HCT116 (cell line): Measurements from ENCODE around the gene ZNF497. TPM values are rescaled to one million over a fixed set of nuclear protein-coding genes. Genes with fewer than 3 reads are reported as not detected.

Source experiments
- ATAC-seq: fragments of 200-7000 bp; cut with Tn5 transposase; 2 replicates; pipeline ENCODE4 v1.9.1; 2020; ENCODE audit warnings: mild to moderate bottlenecking, moderate library complexity
- BruUV-seq: library from RNA; stranded (reverse); fragments of 400-500 nt; replicated peaks from 2 replicates; lab custom pipeline; 2021; lab: Mats Ljungman, UMichigan
- CTCF ChIA-PET: fragments of 300-600 bp; sonication (Branson Sonifier 250); formaldehyde crosslinking; loops from one replicate; lab custom pipeline; 2021; ENCODE audit warnings: antibody characterized with exemption; lab: Charles Lee
- POLR2A ChIA-PET: fragments of 300-600, 350-600 bp; sonication (Branson Sonifier 250); formaldehyde crosslinking; loops from one replicate; lab custom pipeline; 2021; ENCODE audit warnings: antibody characterized with exemption; lab: Charles Lee
- RAD21 ChIA-PET, 2 experiments: fragments of 300-600 bp; sonication (Branson Sonifier 250); formaldehyde crosslinking; loops; one replicate each; lab custom pipeline; 2023; ENCODE audit warnings: low total read pairs in 2 of 2; ENCODE audit not compliant: uncharacterized antibody in 2 of 2, unreplicated experiment in 2 of 2, low non-redundant PET in 1 of 2; lab: Charles Lee
- DNase-seq: peaks from one replicate; pipeline ENCODE4 v3.0.0-alpha.2; 2010; ENCODE audit warnings: low read depth, low spot score
- H2AFZ ChIP-seq: fragments of 200-600 bp; shearing (Covaris generic), sonication (generic); 2 replicates; pipeline ENCODE4 v1.6.1; 2017; ENCODE audit warnings: low read depth, mixed run types, mixed read lengths, antibody characterized with exemption, low read length; ENCODE audit not compliant: poor library complexity, severe bottlenecking
- H3K27ac ChIP-seq: 2 replicates; pipeline ENCODE4 v1.5.1; 2012; ENCODE audit warnings: low read depth, low read length
- H3K27me3 ChIP-seq: fragments of 200-600 bp; sonication (generic); 2 replicates; pipeline ENCODE4 v1.6.1; 2016; ENCODE audit warnings: mixed run types, low read length, mixed read lengths; ENCODE audit not compliant: insufficient read depth
- H3K36me3 ChIP-seq, 2 experiments: fragments of 200-500 bp in 1 of 2; fragments of 200-600 bp in 1 of 2; sonication (Bioruptor generic) in 1 of 2; sonication (generic) in 1 of 2; 2 replicates each; pipeline versions ENCODE4 v1.5.1 to v1.6.1; 2014 to 2016; ENCODE audit warnings: low read length in 2 of 2, inconsistent platforms in 1 of 2, mixed read lengths in 1 of 2, mixed run types in 1 of 2; ENCODE audit not compliant: insufficient read depth in 2 of 2, control insufficient read depth in 1 of 2
- H3K4me1 ChIP-seq, 2 experiments: fragments of 200-600 bp in 1 of 2; sonication (generic) in 1 of 2; 2 replicates each; pipeline versions ENCODE4 v1.5.1 to v1.6.1; 2012 to 2017; ENCODE audit warnings: low read length in 2 of 2, inconsistent platforms in 1 of 2, mild to moderate bottlenecking in 1 of 2, mixed read lengths in 1 of 2, mixed run types in 1 of 2, moderate library complexity in 1 of 2; ENCODE audit not compliant: insufficient read depth in 2 of 2, control insufficient read depth in 1 of 2
- H3K4me2 ChIP-seq: fragments of 200-600 bp; sonication (generic); 2 replicates; pipeline ENCODE4 v1.6.1; 2017; ENCODE audit warnings: mixed run types, low read length, mixed read lengths
- H3K4me3 ChIP-seq, 2 experiments: fragments of 200-600 bp in 1 of 2; sonication (generic) in 1 of 2; replicated peaks in 1 of 2; 2 replicates each; pipeline ENCODE4 v1.5.1; 2011 to 2016; ENCODE audit warnings: low read length in 2 of 2, control low read depth in 1 of 2, low read depth in 1 of 2, mild to moderate bottlenecking in 1 of 2, mixed read lengths in 1 of 2, mixed run types in 1 of 2
- H3K79me2 ChIP-seq: fragments of 200-600 bp; sonication (generic); 2 replicates; pipeline ENCODE4 v1.6.1; 2017; ENCODE audit warnings: mild to moderate bottlenecking, mixed run types, low read length, moderate library complexity, mixed read lengths; ENCODE audit not compliant: insufficient read depth
- H3K9ac ChIP-seq: fragments of 200-600 bp; sonication (generic); 2 replicates; pipeline ENCODE4 v1.6.1; 2016; ENCODE audit warnings: low read length, mixed read lengths
- H3K9me2 ChIP-seq: fragments of 200-600 bp; sonication (generic), shearing (Covaris generic); 2 replicates; pipeline ENCODE4 v1.6.1; 2017; ENCODE audit warnings: mixed run types, mild to moderate bottlenecking, moderate library complexity; ENCODE audit not compliant: insufficient read depth
- H3K9me3 ChIP-seq, 2 experiments: fragments of 200-500 bp in 1 of 2; fragments of 200-600 bp in 1 of 2; sonication (Bioruptor generic) in 1 of 2; sonication (generic) in 1 of 2; 2 replicates each; pipeline ENCODE4 v1.6.1; 2014 to 2017; ENCODE audit warnings: low read length in 2 of 2, mixed read lengths in 2 of 2, inconsistent platforms in 1 of 2, low read depth in 1 of 2, mild to moderate bottlenecking in 1 of 2, mixed run types in 1 of 2, moderate library complexity in 1 of 2; ENCODE audit not compliant: control insufficient read depth in 1 of 2, insufficient read depth in 1 of 2
- H4K20me1 ChIP-seq: fragments of 200-600 bp; sonication (generic), shearing (Covaris generic); 2 replicates; pipeline ENCODE4 v1.6.1; 2017; ENCODE audit warnings: mixed run types, mild to moderate bottlenecking, moderate library complexity; ENCODE audit not compliant: insufficient read depth
- CBX3 ChIP-seq: IDR thresholded peaks from 2 replicates; pipeline ENCODE4 v1.6.1; 2012; ENCODE audit warnings: low read depth
- CEBPB ChIP-seq: IDR thresholded peaks from 2 replicates; pipeline ENCODE4 v1.6.1; 2012; ENCODE audit warnings: low read depth
- CTCF ChIP-seq, 3 experiments: fragments of 200-600 bp in 1 of 3; sonication (generic) in 1 of 3; IDR thresholded peaks in 2 of 3; conservative IDR thresholded peaks in 1 of 3; 2 replicates each; pipeline ENCODE4 v1.5.1; 2012 to 2017; ENCODE audit warnings: low read depth in 2 of 3, low read length in 2 of 3, antibody characterized with exemption in 1 of 3, borderline replicate concordance in 1 of 3, control low read depth in 1 of 3, mild to moderate bottlenecking in 1 of 3, mixed read lengths in 1 of 3, mixed run types in 1 of 3, moderate library complexity in 1 of 3; ENCODE audit not compliant: insufficient read depth in 1 of 3
- EGR1 ChIP-seq: IDR thresholded peaks from 2 replicates; pipeline ENCODE4 v1.6.1; 2012; ENCODE audit warnings: low read depth
- ELF1 ChIP-seq: IDR thresholded peaks from 2 replicates; pipeline ENCODE4 v1.6.1; 2012; ENCODE audit warnings: low read depth, borderline replicate concordance
- EZH2phosphoT487 ChIP-seq: fragments of 200-600 bp; IDR thresholded peaks from 2 replicates; pipeline ENCODE4 v1.6.1; 2018; ENCODE audit warnings: antibody characterized with exemption, borderline replicate concordance
- POLR2A ChIP-seq: IDR thresholded peaks from 2 replicates; pipeline ENCODE4 v1.7.0; 2011; ENCODE audit warnings: borderline replicate concordance; ENCODE audit not compliant: insufficient read depth, insufficient read length; ENCODE audit errors: extremely low read depth
- POLR2AphosphoS5 ChIP-seq: IDR thresholded peaks from 2 replicates; pipeline ENCODE4 v1.6.1; 2011; ENCODE audit warnings: mild to moderate bottlenecking, low read depth, low read length, moderate library complexity
- RAD21 ChIP-seq: IDR thresholded peaks from 2 replicates; pipeline ENCODE4 v1.6.1; 2012; ENCODE audit warnings: low read depth, mild to moderate bottlenecking
- REST ChIP-seq: IDR thresholded peaks from 2 replicates; pipeline ENCODE4 v1.6.1; 2012; ENCODE audit warnings: low read depth
- SIN3A ChIP-seq: IDR thresholded peaks from 2 replicates; pipeline ENCODE4 v1.6.1; 2012; ENCODE audit warnings: low read depth
- YY1 ChIP-seq: IDR thresholded peaks from 2 replicates; pipeline ENCODE4 v1.6.1; 2011; ENCODE audit warnings: low read length, low read depth, moderate library complexity, mild to moderate bottlenecking; ENCODE audit not compliant: insufficient replicate concordance; ENCODE audit errors: extremely low read depth
- ZBTB33 ChIP-seq: IDR thresholded peaks from 2 replicates; pipeline ENCODE4 v1.6.1; 2011; ENCODE audit warnings: mild to moderate bottlenecking, low read length, moderate library complexity; ENCODE audit not compliant: insufficient replicate concordance; ENCODE audit errors: extremely low read depth
- ZFX ChIP-seq: fragments of 450-650 bp; IDR thresholded peaks from 2 replicates; pipeline ENCODE4 v1.6.1; 2017
- ZNF274 ChIP-seq: fragments of 200-500 bp; sonication (Bioruptor generic); IDR thresholded peaks from 2 replicates; pipeline ENCODE4 v1.6.1; 2014; ENCODE audit warnings: mild to moderate bottlenecking, low read depth, low read length, inconsistent platforms
- intact Hi-C: fragments of 100-400 bp; cut with micrococcal nuclease; formaldehyde crosslinking; loops from 2 replicates; pipeline ENCODE4 v1.10.0; 2022
- total RNA-seq: library from RNA; stranded (reverse); gene quantifications from one replicate; pipeline ENCODE4 v1.2.1, GENCODE V29; 2021; ENCODE audit not compliant: unreplicated experiment
- TF ChIP-seq, protein P1 (sequence below): IDR thresholded peaks from 2 replicates; pipeline ENCODE4 v1.6.1; 2012

ZNF497 gene
- total RNA-seq, 1 experiment from 2014 or later: 5.1 TPM

DNA sequence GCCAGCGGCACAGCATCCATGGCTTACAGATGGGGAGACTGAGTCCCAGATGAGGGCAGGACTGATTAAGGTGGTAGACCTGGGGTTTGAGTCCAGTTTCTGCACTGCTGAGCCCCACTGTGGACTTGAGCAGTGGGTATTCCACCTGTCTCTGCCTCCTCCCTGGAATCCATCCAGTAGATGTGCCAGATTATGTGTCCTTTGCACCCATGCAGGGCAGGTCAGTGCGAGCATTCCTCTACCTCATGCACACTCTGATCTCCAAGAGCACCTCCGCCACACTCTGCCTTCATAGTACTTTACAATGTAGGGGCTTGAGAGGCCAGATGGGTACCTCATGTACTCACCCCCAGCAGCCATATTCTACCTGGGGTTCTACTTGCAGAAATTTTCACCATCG is 25.7 kb downstream of the ZNF497 start (continued):
- no peak for TF ChIP-seq CBX3
- TF ChIP-seq EZH2phosphoT487: no peak
- TF ChIP-seq, all 23 proteins: peak for 0

- peaks cover 0 to 4% of the 10 kb centered on the region in 2 experiments; a peak in 1 of 4 replicates for H3K9me3 ChIP-seq
- no peak for DNase-seq
- H3K4me2 ChIP-seq: no peak overlapping the region
- ChIA-PET RAD21 (no interaction called here), POLR2A (no interaction called here)
- no peak for ATAC-seq
- H3K4me3 ChIP-seq: no peak overlapping the region
- H3K79me2 ChIP-seq: no peaks in the 10 kb centered on the region
- no peaks in the 10 kb centered on the region for H3K4me1 ChIP-seq
- H3K9ac ChIP-seq: no peak overlapping the region
- H3K27ac ChIP-seq: no peak overlapping the region
- no TSS peak for BruUV-seq
- TF ChIP-seq YY1 (no peak), ZBTB33 (no peak), CEBPB (no peak), EGR1 (no peak), CTCF (IDR thresholded peaks at IDR 0.05 in 2 of 3, conservative IDR thresholded peaks at IDR 0.05 in 1 of 3; ENCODE audit: borderline replicate concordance in 1 of 3, insufficient read depth in 1 of 3, low read depth in 2 of 3, low read length in 2 of 3) (no peak), EZH2phosphoT487 (no peak), SIN3A (no peak), RAD21 (no peak), CBX3 (no peak), ZFX (no peak), POLR2A (no peak), ZNF274 (no peak), ELF1 (no peak), REST (no peak), POLR2AphosphoS5 (no peak)
- TF ChIP-seq, protein P1, sequence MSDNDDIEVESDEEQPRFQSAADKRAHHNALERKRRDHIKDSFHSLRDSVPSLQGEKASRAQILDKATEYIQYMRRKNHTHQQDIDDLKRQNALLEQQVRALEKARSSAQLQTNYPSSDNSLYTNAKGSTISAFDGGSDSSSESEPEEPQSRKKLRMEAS: no peak
- TF ChIP-seq, all 23 proteins: peak for 0
- H3K9me2 ChIP-seq: no peaks in the 10 kb centered on the region
- intact Hi-C loops: no loop called here
- peaks cover 0 to 21% of the 10 kb centered on the region in 2 experiments; a peak in 1 of 4 replicates for H3K36me3 ChIP-seq
- H2AFZ ChIP-seq: no peak overlapping the region
- no peaks in the 10 kb centered on the region for H3K27me3 ChIP-seq
- CTCF ChIA-PET: no interaction called here
- H4K20me1 ChIP-seq: no peaks in the 10 kb centered on the region
Measured at GRCh38 chr19:58336216-58336615, 26.3 kb downstream of the ZNF497 start.
